Neuron (in vitro differentiated cells): ENCODE results near the gene NRG3.

Source experiments
- H2AFZ ChIP-seq: one replicate; pipeline ENCODE4 v1.6.1; 2013; ENCODE audit warnings: low read depth, mild to moderate bottlenecking, inconsistent platforms, low read length, moderate library complexity
- H3K27me3 ChIP-seq: one replicate; pipeline ENCODE4 v1.6.1; 2013; ENCODE audit warnings: low read length; ENCODE audit not compliant: insufficient read depth
- H3K36me3 ChIP-seq: one replicate; pipeline ENCODE4 v1.6.1; 2013; ENCODE audit warnings: low read length; ENCODE audit not compliant: insufficient read depth
- H3K4me1 ChIP-seq: one replicate; pipeline ENCODE4 v1.6.1; 2013; ENCODE audit warnings: low read length; ENCODE audit not compliant: insufficient read depth
- H3K4me3 ChIP-seq: 2 replicates; pipeline ENCODE4 v1.5.1; 2013; ENCODE audit warnings: mild to moderate bottlenecking, low read length, moderate library complexity
- H3K9me3 ChIP-seq: one replicate; pipeline ENCODE4 v1.6.1; 2013; ENCODE audit warnings: low read length

The NRG3 gene

DNA sequence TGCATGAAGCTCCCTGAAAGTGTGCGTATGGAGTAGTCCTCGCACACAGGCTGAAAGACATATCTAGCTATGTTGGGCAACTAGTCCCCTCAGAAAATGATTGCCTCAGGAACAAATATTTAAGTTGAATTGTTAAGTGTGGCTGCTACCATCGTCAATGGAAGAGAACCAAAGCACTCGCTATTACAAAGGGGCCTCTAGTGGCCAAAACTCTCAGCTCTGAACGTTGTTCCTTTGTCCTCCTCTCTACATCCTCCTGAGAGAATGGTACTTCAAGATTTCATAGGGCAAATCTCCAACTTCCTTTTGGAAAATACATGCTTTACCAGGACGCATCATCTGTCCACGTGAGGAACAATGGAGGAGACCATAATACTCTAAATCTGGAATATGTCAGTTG lies 209.9 kb downstream of the NRG3 start:
- H3K4me3 ChIP-seq: no peak overlapping the region
- H3K9me3 ChIP-seq: peaks cover 2% of the 10 kb centered on the region
- peaks cover 24% of the 10 kb centered on the region for H3K4me1 ChIP-seq

DNA sequence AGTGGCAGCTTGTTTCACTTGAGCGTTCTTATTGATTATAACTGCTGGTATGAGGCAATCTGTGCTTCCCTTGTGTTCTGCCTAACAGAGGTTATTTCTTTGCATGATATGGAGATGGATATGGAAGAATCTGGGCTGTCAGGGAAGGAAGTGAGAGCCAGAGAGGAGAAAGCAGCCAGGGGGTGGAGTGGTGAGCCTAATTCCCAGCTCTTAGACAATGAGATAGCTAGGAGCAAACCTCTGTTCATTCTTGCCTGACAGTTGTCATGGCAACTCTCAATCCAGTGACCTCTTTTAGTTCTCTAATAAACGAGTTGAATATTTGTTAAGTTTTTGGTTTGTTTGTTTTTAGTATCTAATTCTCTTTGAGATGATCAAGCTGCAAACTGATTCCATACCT lies 214.3 kb downstream of the NRG3 start:
- no peak overlapping the region for H3K4me3 ChIP-seq

More for the DNA sequence above, 209.9 kb downstream of the NRG3 start:
- Histone ChIP-seq H2AFZ (no peak overlapping the region), H3K27me3 (no peaks in the 10 kb centered on the region), H3K36me3 (no peaks in the 10 kb centered on the region)

DNA sequence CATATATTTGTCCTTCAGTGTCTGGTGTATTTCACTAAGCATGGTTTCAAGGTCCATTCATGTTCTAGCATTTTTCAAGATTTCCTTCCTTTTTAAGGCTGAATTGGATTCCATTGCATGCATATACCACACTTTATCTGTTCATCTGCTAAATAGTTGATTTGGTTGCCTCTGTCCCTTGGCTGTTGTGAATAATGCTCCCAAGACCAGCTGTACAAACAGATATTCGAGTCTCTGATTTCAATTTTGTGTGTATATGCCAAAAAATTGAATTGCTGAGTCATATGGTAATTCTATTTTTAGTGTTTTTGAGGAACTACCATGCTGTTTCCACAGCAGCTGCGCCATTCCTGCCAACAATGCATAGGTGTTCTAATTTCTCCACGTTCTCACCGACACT lies 216.4 kb downstream of the NRG3 start:
- Histone ChIP-seq H3K36me3 (no peaks in the 10 kb centered on the region), H2AFZ (no peak overlapping the region), H3K4me1 (peaks cover 46% of the 10 kb centered on the region), H3K4me3 (no peak overlapping the region), H3K9me3 (no peaks in the 10 kb centered on the region), H3K27me3 (no peaks in the 10 kb centered on the region)

More for the DNA sequence above, 214.3 kb downstream of the NRG3 start:
- Histone ChIP-seq H3K36me3 (no peaks in the 10 kb centered on the region), H3K27me3 (no peaks in the 10 kb centered on the region), H2AFZ (no peak overlapping the region), H3K9me3 (no peaks in the 10 kb centered on the region), H3K4me1 (peaks cover 46% of the 10 kb centered on the region)

DNA sequence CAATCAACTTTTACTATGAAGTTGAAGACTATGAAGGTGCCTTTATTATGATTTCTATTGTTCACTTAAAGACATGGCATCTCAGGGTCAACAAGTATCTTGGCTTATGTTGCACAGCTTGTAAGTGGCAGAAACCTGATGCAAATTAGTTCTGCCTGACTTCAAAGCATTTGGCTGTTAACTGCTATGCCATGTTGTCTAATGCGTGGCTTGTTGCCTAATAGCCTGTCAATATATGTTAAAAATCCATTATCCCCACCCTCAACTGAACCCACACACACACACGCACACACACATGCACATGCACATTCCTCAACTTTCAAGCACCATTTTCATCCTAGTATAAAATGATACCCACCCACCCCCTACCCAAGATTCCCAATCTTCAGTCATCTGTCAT lies 217.1 kb downstream of the NRG3 start:
- Histone ChIP-seq H2AFZ (no peak overlapping the region), H3K36me3 (no peaks in the 10 kb centered on the region), H3K4me3 (no peak overlapping the region), H3K27me3 (no peaks in the 10 kb centered on the region), H3K9me3 (no peaks in the 10 kb centered on the region), H3K4me1 (peaks cover 46% of the 10 kb centered on the region)

DNA sequence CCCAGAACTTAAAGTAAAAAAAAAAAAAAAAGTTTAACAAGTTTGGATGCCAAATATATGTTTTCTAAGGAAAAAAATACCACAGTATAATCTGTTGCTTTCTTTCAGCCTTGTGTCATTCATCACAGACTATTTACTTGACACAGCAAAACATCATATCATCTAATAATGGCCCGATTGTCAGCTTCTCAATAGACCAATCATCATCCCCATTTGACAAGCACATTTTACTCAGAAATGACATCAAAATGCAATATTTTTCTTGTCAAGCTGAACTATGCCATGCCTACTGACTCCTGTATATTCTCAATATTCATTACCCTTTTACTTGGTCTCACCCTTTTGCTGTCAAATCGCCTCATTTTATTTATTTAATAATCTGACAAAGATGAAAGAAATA lies 249.7 kb downstream of the NRG3 start:
- Histone ChIP-seq H2AFZ (no peak overlapping the region), H3K9me3 (no peaks in the 10 kb centered on the region), H3K36me3 (no peaks in the 10 kb centered on the region), H3K27me3 (no peaks in the 10 kb centered on the region), H3K4me1 (no peaks in the 10 kb centered on the region), H3K4me3 (no peak overlapping the region)

DNA sequence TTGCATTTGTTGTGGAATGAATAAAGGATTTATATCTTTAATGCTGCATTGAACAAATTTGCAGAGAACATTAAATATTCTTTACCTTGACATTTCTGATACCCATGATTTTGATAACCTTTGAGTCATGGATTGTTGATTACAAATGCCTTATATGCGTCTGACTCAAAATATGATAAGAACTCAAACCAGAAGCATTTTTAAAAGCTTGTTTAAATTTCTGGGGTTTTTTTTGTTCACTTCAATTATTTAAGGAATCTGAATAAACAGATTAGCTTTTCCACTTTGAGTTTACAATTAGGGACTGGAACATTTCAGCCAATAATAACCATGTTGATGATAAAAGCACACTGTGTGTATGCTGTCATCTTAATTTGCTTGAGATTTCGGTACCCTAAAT lies 253.5 kb downstream of the NRG3 start:
- no peak overlapping the region for H3K4me3 ChIP-seq

DNA sequence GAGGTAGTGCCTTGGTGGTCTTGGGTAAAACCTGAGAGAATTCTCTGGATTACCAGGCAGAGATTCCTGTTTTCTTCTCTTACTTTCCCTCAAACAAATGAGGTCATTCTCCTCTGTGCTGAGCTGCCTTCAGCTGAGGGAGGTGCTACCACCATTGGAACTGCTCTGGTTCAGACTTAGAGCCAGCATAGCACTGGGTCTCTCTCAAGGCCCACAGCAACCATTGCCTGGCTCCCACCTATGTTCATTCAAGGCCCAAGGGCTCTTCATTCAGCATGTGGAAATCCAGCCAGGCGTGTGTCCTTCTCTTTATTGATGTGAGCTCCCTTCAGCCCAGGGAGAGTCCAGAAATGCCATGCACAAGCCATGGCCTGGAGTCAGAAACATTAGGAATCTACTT lies 261.1 kb downstream of the NRG3 start:
- H3K36me3 ChIP-seq: no peaks in the 10 kb centered on the region
- no peaks in the 10 kb centered on the region for H3K4me1 ChIP-seq
- H3K4me3 ChIP-seq: no peak overlapping the region
- no peaks in the 10 kb centered on the region for H3K9me3 ChIP-seq
- H3K27me3 ChIP-seq: no peaks in the 10 kb centered on the region
- H2AFZ ChIP-seq: no peak overlapping the region

More for the DNA sequence above, 253.5 kb downstream of the NRG3 start:
- H2AFZ ChIP-seq: no peak overlapping the region
- no peaks in the 10 kb centered on the region for H3K27me3 ChIP-seq
- H3K36me3 ChIP-seq: no peaks in the 10 kb centered on the region
- H3K9me3 ChIP-seq: no peaks in the 10 kb centered on the region
- no peaks in the 10 kb centered on the region for H3K4me1 ChIP-seq

DNA sequence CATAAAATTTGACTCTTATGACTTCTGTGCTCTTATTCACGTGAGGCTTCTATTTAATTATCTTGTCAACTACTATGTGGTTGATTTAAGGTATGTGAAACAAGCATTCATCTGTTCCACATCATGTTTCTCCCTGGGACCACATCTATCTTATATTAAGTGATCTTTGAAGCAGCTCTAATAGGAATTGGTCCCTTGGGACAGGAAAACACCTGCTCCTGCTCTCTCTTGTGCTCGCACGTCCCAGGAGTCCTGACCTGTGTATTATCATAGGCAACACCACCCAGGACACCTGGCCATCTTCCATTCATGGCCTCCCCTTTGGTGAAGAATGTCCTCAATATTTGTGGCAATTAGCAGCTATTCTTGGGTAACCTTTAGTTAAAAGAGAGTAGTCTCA lies 269.2 kb downstream of the NRG3 start:
- H3K36me3 ChIP-seq: no peaks in the 10 kb centered on the region
- peaks cover 1% of the 10 kb centered on the region for H3K4me1 ChIP-seq
- no peak overlapping the region for H3K4me3 ChIP-seq
- H3K9me3 ChIP-seq: no peaks in the 10 kb centered on the region
- no peak overlapping the region for H2AFZ ChIP-seq
- no peaks in the 10 kb centered on the region for H3K27me3 ChIP-seq

DNA sequence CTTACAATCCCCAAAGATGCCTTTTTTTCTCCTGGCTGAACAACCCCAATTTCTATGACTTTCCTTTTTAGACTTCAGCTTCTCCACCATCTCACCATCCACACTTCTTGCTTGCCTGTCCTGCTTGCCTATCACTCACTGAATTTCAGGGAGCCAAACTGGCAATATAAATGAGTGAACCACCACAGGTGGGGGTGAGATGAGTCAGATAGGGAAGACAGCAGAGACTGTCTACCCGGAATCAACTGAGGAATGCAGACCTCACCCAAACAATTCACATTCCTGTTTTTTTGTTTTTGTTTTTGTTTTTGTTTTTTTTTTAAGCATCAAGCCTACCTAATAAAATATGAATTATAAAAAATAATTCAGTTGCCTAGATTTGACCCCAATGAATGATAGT lies 273.8 kb downstream of the NRG3 start:
- no peak overlapping the region for H3K4me3 ChIP-seq

DNA sequence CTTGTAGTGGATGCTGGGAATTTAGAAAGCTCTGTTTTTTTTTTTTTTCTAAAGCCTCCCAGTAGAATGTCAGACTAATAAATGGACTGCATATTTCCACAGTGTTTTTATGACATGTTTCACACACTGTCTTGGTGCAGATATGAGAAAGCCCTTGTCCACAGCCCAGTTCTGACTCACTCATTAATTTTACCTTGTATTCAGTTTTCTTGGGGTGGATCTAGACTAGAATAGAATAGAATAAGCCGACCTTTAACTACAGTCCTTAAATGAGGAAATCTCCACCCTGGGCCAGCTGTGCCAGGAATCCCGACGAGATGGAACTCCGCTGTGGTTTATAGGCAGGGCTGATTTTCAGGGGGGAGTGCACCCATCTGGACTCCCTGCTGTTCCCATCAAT lies 274.7 kb downstream of the NRG3 start:
- Histone ChIP-seq H3K27me3 (no peaks in the 10 kb centered on the region), H3K9me3 (no peaks in the 10 kb centered on the region), H2AFZ (no peak overlapping the region), H3K4me3 (no peak overlapping the region), H3K36me3 (no peaks in the 10 kb centered on the region), H3K4me1 (peaks cover 10% of the 10 kb centered on the region)

More for the DNA sequence above, 273.8 kb downstream of the NRG3 start:
- H3K27me3 ChIP-seq: no peaks in the 10 kb centered on the region
- peaks cover 10% of the 10 kb centered on the region for H3K4me1 ChIP-seq
- no peaks in the 10 kb centered on the region for H3K36me3 ChIP-seq
- no peaks in the 10 kb centered on the region for H3K9me3 ChIP-seq
- H2AFZ ChIP-seq: no peak overlapping the region

DNA sequence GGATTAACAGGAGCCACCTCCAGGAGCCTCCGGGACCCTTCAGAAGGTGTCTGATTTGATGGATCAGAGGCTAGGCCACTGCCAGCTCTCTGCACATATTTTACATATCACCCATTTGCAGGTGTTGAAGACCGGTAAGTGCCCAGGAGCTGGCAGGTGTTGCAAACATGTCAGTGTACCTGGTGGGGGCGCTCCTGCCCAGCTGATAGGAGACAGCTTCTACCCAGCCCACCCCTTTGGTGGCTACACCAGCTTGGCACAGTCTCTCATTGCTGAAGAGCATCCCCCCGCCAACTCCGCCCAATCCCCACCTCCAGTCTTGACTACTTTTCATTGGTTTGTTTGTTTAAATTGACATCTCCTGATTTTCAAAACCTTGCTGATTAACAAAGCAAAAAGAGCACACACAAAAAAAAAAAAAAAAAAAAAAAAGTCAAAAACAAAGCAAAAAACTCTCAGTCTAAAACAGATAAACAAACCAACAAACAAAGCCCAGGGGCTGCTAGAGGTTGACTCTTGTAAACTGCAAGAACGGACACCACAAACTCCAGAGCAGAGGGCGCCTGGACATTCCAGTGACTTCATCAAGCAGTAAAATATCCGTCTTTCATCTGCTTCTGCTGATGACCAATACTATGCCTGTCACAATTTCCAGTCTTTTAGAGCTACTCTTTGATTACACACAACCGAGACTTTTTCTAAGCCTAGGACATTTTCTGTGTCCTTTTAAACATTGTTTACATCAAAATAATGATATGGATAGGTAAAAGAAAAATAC lies 275.3 kb downstream of the NRG3 start:
- Histone ChIP-seq H3K9me3 (no peaks in the 10 kb centered on the region), H2AFZ (no peak overlapping the region), H3K36me3 (no peaks in the 10 kb centered on the region), H3K4me3 (no peak overlapping the region), H3K27me3 (no peaks in the 10 kb centered on the region), H3K4me1 (peaks cover 10% of the 10 kb centered on the region)

DNA sequence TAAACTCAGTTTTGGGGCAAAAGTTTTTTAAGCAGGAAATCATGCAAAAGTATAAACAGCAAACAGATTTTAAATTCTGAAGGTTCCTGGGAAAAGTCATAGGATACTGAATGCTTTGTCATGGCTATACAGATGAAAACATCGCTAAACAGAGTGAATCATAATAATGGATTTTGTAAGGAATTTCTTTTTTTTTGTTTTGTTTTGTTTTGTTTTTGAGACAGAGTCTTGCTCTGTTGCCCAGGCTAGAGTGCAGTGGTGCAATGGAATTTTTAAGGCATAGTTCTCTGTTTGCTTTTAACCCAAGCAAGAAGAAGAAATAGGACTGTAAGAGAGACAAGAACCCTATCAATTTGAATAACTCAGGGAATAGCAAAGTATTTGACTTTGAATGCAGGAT lies 285.3 kb downstream of the NRG3 start:
- Histone ChIP-seq H3K36me3 (no peaks in the 10 kb centered on the region), H3K27me3 (no peaks in the 10 kb centered on the region), H3K9me3 (no peaks in the 10 kb centered on the region), H3K4me3 (no peak overlapping the region), H3K4me1 (no peaks in the 10 kb centered on the region), H2AFZ (no peak overlapping the region)

DNA sequence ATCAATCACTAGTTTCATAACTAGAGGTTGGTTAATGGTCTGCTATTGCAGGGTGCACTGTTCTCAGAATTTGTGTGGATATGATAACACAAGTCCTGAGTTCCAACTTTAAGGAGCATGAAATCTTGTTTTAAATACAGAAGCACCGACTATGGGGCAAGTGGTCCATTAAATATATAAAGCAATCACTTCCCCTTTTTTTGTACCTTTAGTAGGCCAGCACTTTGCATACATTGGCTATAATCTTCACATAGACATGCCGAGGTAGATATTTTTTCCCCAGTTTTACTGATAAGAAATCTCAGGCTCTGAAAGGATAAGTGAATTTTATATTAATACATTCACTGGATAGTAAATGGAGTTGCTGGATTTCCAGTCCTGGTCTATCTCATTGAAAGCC lies 286.3 kb downstream of the NRG3 start:
- Histone ChIP-seq H3K9me3 (no peaks in the 10 kb centered on the region), H3K36me3 (no peaks in the 10 kb centered on the region), H2AFZ (no peak overlapping the region), H3K27me3 (no peaks in the 10 kb centered on the region), H3K4me1 (no peaks in the 10 kb centered on the region), H3K4me3 (no peak overlapping the region)
